SK-N-SH (cell line): Measurements from ENCODE around the gene EPB41L1. TPM values are rescaled to one million over a fixed set of nuclear protein-coding genes. Genes with fewer than 3 reads are reported as not detected.

Experiments used
- CTCF ChIA-PET: fragments of 300-600, 350-600 bp; formaldehyde crosslinking; extraction: SDS; loops from one replicate; lab custom pipeline; 2021; lab: Yijun Ruan, JAX
- POLR2A ChIA-PET: fragments of 350-600 bp; sonication (Branson Sonifier 250); formaldehyde crosslinking; extraction: SDS; loops from one replicate; lab custom pipeline; 2020; ENCODE audit warnings: antibody characterized with exemption, inconsistent platforms; lab: Yijun Ruan, JAX
- DNase-seq: peaks from one replicate; pipeline ENCODE4 v3.0.0; 2012
- H2AFZ ChIP-seq: fragments of 200-600 bp; sonication (generic); 2 replicates; pipeline ENCODE4 v1.8.1; 2016; ENCODE audit warnings: antibody characterized with exemption, mild to moderate bottlenecking, low read depth
- H3F3A ChIP-seq: fragments of 200-600 bp; sonication (generic); replicated peaks from 2 replicates; pipeline ENCODE3; 2016; ENCODE audit warnings: antibody characterized with exemption, mild to moderate bottlenecking; ENCODE audit not compliant: insufficient read depth
- H3K27ac ChIP-seq, 2 experiments: fragments of 200-500 bp in 1 of 2; fragments of 200-600 bp in 1 of 2; sonication (Bioruptor generic) in 1 of 2; sonication (generic), shearing (Covaris generic) in 1 of 2; 2 replicates each; pipeline versions ENCODE4 v1.5.1 to v1.6.1; 2014 to 2016; ENCODE audit warnings: low read depth in 2 of 2, inconsistent platforms in 1 of 2, low read length in 1 of 2, mild to moderate bottlenecking in 1 of 2, mixed read lengths in 1 of 2
- H3K27me3 ChIP-seq: fragments of 200-600 bp; sonication (generic), shearing (Covaris generic); 2 replicates; pipeline ENCODE4 v1.6.1; 2016; ENCODE audit warnings: mixed run types; ENCODE audit not compliant: insufficient read depth
- H3K36me3 ChIP-seq, 2 experiments: fragments of 200-500 bp in 1 of 2; fragments of 200-600 bp in 1 of 2; sonication (Bioruptor generic) in 1 of 2; sonication (generic) in 1 of 2; replicated peaks in 1 of 2; 2 replicates each; pipeline versions ENCODE3 to v1.5.1; 2014 to 2016; ENCODE audit warnings: low read length in 1 of 2, mild to moderate bottlenecking in 1 of 2; ENCODE audit not compliant: insufficient read depth in 2 of 2, control insufficient read depth in 1 of 2
- H3K4me1 ChIP-seq, 2 experiments: fragments of 200-500 bp in 1 of 2; fragments of 200-600 bp in 1 of 2; sonication (Bioruptor generic) in 1 of 2; sonication (generic), shearing (Covaris generic) in 1 of 2; 2 replicates each; pipeline versions ENCODE4 v1.5.1 to v1.6.1; 2014 to 2016; ENCODE audit warnings: low read depth in 1 of 2, low read length in 1 of 2, mixed run types in 1 of 2; ENCODE audit not compliant: insufficient read depth in 2 of 2, control insufficient read depth in 1 of 2
- H3K4me2 ChIP-seq: fragments of 200-600 bp; sonication (generic), shearing (Covaris generic); 2 replicates; pipeline ENCODE4 v1.6.1; 2017; ENCODE audit warnings: mixed run types
- H3K4me3 ChIP-seq, 2 experiments: fragments of 200-500 bp in 1 of 2; fragments of 200-600 bp in 1 of 2; sonication (Bioruptor generic) in 1 of 2; sonication (generic), shearing (Covaris generic) in 1 of 2; 2 replicates each; pipeline versions ENCODE4 v1.5.1 to v1.8.1; 2014 to 2016; ENCODE audit warnings: low read depth in 2 of 2, inconsistent platforms in 1 of 2, low read length in 1 of 2, mild to moderate bottlenecking in 1 of 2, mixed read lengths in 1 of 2, moderate library complexity in 1 of 2
- H3K79me2 ChIP-seq: fragments of 200-600 bp; sonication (generic); 2 replicates; pipeline ENCODE4 v1.8.1; 2017; ENCODE audit warnings: mild to moderate bottlenecking; ENCODE audit not compliant: insufficient read depth
- H3K9ac ChIP-seq: fragments of 200-600 bp; sonication (generic); 2 replicates; pipeline ENCODE4 v1.6.1; 2017; ENCODE audit warnings: mixed run types
- H3K9me2 ChIP-seq: fragments of 200-600 bp; sonication (generic); 2 replicates; pipeline ENCODE4 v1.6.1; 2017; ENCODE audit warnings: mixed run types
- H3K9me3 ChIP-seq: fragments of 200-600 bp; sonication (generic); 2 replicates; pipeline ENCODE4 v1.6.1; 2017; ENCODE audit warnings: mixed run types, mild to moderate bottlenecking, moderate library complexity
- H4K20me1 ChIP-seq: fragments of 200-600 bp; sonication (generic); 2 replicates; pipeline ENCODE4 v1.6.1; 2017; ENCODE audit warnings: mild to moderate bottlenecking, mixed run types; ENCODE audit not compliant: insufficient read depth
- CTCF ChIP-seq: fragments of 200-600 bp; sonication (generic); IDR thresholded peaks from 2 replicates; pipeline ENCODE4 v1.6.1; 2017; ENCODE audit warnings: antibody characterized with exemption, mild to moderate bottlenecking, moderate library complexity
- EP300 ChIP-seq, 2 experiments: IDR thresholded peaks; 2 replicates each; pipeline versions ENCODE4 v1.4.0 to v1.6.1; 2012; ENCODE audit warnings: borderline replicate concordance in 1 of 2, low read depth in 1 of 2, low read length in 1 of 2
- EZH2phosphoT487 ChIP-seq: fragments of 200-600 bp; sonication (generic); IDR thresholded peaks from 2 replicates; pipeline ENCODE4 v1.6.1; 2017; ENCODE audit warnings: low read depth, mixed run types, mild to moderate bottlenecking, antibody characterized with exemption, moderate library complexity, borderline replicate concordance
- FOSL2 ChIP-seq: IDR thresholded peaks from 2 replicates; pipeline ENCODE4 v1.4.0; 2012; ENCODE audit warnings: low read depth, mild to moderate bottlenecking, moderate library complexity, borderline replicate concordance
- FOXM1 ChIP-seq: IDR thresholded peaks from 2 replicates; pipeline ENCODE4 v1.4.0; 2012; ENCODE audit warnings: low read depth, mild to moderate bottlenecking
- GABPA ChIP-seq: IDR thresholded peaks from 2 replicates; pipeline ENCODE4 v1.4.0; 2012; ENCODE audit warnings: low read depth, mild to moderate bottlenecking
- GATA2 ChIP-seq: sonication (generic); formaldehyde crosslinking; IDR thresholded peaks from 2 replicates; pipeline ENCODE4 v1.5.0; 2020; ENCODE audit warnings: mild to moderate bottlenecking, missing genetic modification reagents
- MEF2A ChIP-seq: IDR thresholded peaks from 2 replicates; pipeline ENCODE4 v1.4.0; 2012; ENCODE audit warnings: low read depth, borderline replicate concordance
- MXI1 ChIP-seq: IDR thresholded peaks from 2 replicates; pipeline ENCODE4 v1.6.1; 2012; ENCODE audit warnings: mild to moderate bottlenecking, low read depth, low read length, improper control_type of control experiment
- NFIC ChIP-seq: IDR thresholded peaks from 2 replicates; pipeline ENCODE4 v1.4.0; 2012; ENCODE audit warnings: borderline replicate concordance
- REST ChIP-seq: IDR thresholded peaks from 2 replicates; pipeline ENCODE4 v1.6.1; 2012; ENCODE audit warnings: mild to moderate bottlenecking, low read depth, low read length, moderate library complexity
- TEAD4 ChIP-seq: IDR thresholded peaks from 2 replicates; pipeline ENCODE4 v1.4.0; 2012; ENCODE audit warnings: mild to moderate bottlenecking, borderline replicate concordance; ENCODE audit not compliant: insufficient read depth
- YY1 ChIP-seq: IDR thresholded peaks from 2 replicates; pipeline ENCODE4 v1.4.0; 2012; ENCODE audit warnings: low read depth, mild to moderate bottlenecking
- WGBS: methylation state at CpG from one replicate; pipeline ENCODE4 v1.1.6; 2017; ENCODE audit warnings: low lambda C conversion rate; 5-methylcytosine and 5-hydroxymethylcytosine counted together
- polyA plus RNA-seq, 3 experiments: library from polyadenylated mRNA; depleted of rRNA; stranded (reverse); fragments of >200 nt; gene quantifications; 2 replicates each; pipeline ENCODE4 v1.2.3, GENCODE V29; 2012

The EPB41L1 gene
- polyA plus RNA-seq, 1 of the 3 experiments (the other 2 are of a cell fraction) = 26.1 TPM

GRCh38 chr20:36130390-36130789 lies 24.1 kb upstream of the EPB41L1 start:
- Histone ChIP-seq H3K4me1 (peaks cover 5 to 11% of the 10 kb centered on the region in 2 experiments; a peak in 3 of 4 replicates), H3K9me3 (no peaks in the 10 kb centered on the region), H2AFZ (no peak overlapping the region), H3K27ac (no peak overlapping the region), H3K4me3 (no peak overlapping the region), H3K4me2 (no peak overlapping the region), H3K9ac (no peak overlapping the region), H3F3A (no peaks in the 10 kb centered on the region), H4K20me1 (no peaks in the 10 kb centered on the region), H3K9me2 (no peaks in the 10 kb centered on the region), H3K79me2 (no peaks in the 10 kb centered on the region), H3K27me3 (no peaks in the 10 kb centered on the region), H3K36me3 (no peaks in the 10 kb centered on the region)
- DNase-seq = no peak
- CTCF ChIA-PET = interaction anchor here (0.8 to 6.7 kb wide), 4 partner anchors 8 to 136 kb away, joined by 3 to 60 read pairs (median 4); no protein-coding TSS in a partner anchor
- POLR2A ChIA-PET = no interaction called here
- 95% methylated on average over 6 of the region's 6 CpGs for WGBS
- TF ChIP-seq GABPA = no peak
- TF ChIP-seq MEF2A = no peak
- no peak for TF ChIP-seq REST
- TF ChIP-seq FOXM1 = no peak
- TF ChIP-seq GATA2 (CRISPR knock-in tag) = no peak
- TF ChIP-seq CTCF = no peak
- no peak for TF ChIP-seq EZH2phosphoT487
- no peak for TF ChIP-seq YY1
- no peak for TF ChIP-seq TEAD4
- TF ChIP-seq MXI1 = no peak
- no peak for TF ChIP-seq FOSL2
- TF ChIP-seq EP300 (IDR thresholded peaks at IDR 0.05; ENCODE audit: borderline replicate concordance in 1 of 2, low read depth in 1 of 2, low read length in 1 of 2) = no peak
- no peak for TF ChIP-seq NFIC
